CD4-positive, alpha-beta T cell (primary cell): ENCODE measurements around the gene NRM. TPM values are rescaled to one million over a fixed set of nuclear protein-coding genes. Genes with fewer than 3 reads are reported as not detected.

Experiments used
- ATAC-seq: fragments of 200-7000 bp; cut with Tn5 transposase; one replicate; pipeline ENCODE4 v1.10.0; 2022; ENCODE audit warnings: mild to moderate bottlenecking; ENCODE audit not compliant: poor library complexity
- CTCF ChIA-PET: fragments of 350-600 bp; sonication (Branson Sonifier 250); formaldehyde crosslinking; loops from one replicate; lab custom pipeline; 2021; ENCODE audit warnings: antibody characterized with exemption, inconsistent platforms; lab: Charles Lee
- POLR2A ChIA-PET: fragments of 350-600 bp; sonication (Branson Sonifier 250); formaldehyde crosslinking; loops from one replicate; lab custom pipeline; 2021; ENCODE audit warnings: antibody characterized with exemption, inconsistent platforms; lab: Charles Lee
- DNase-seq, 14 experiments: peaks; one replicate each; pipeline ENCODE4 v3.0.0-alpha.2; 2013 to 2020; ENCODE audit warnings: mixed read lengths in 2 of 14
- H3K27ac ChIP-seq, 2 donors: one replicate each; pipeline versions ENCODE4 v1.5.1 to v1.7.0; 2013; ENCODE audit warnings: low read length in 2 of 2, low read depth in 1 of 2, mild to moderate bottlenecking in 1 of 2
- H3K27me3 ChIP-seq, 2 experiments: 1 replicate in 1 of 2; 2 replicates in 1 of 2; pipeline versions ENCODE4 v1.6.1 to v1.7.0; 2013; ENCODE audit warnings: low read length in 2 of 2, control low read depth in 1 of 2, mild to moderate bottlenecking in 1 of 2, moderate library complexity in 1 of 2; ENCODE audit not compliant: insufficient read depth in 2 of 2, control insufficient read depth in 1 of 2
- H3K36me3 ChIP-seq: one replicate; pipeline ENCODE4 v1.6.1; 2013; ENCODE audit warnings: low read length, control low read depth; ENCODE audit not compliant: insufficient read depth
- H3K4me1 ChIP-seq: one replicate; pipeline ENCODE4 v1.6.1; 2013; ENCODE audit warnings: low read length, control low read depth; ENCODE audit not compliant: insufficient read depth
- H3K4me3 ChIP-seq: one replicate; pipeline ENCODE4 v1.5.1; 2013; ENCODE audit warnings: mild to moderate bottlenecking, low read length, moderate library complexity
- H3K9me3 ChIP-seq, 2 experiments: 1 replicate in 1 of 2; 2 replicates in 1 of 2; pipeline versions ENCODE4 v1.6.1 to v1.7.0; 2013; ENCODE audit warnings: low read length in 2 of 2, mild to moderate bottlenecking in 2 of 2, control low read depth in 1 of 2, moderate library complexity in 1 of 2; ENCODE audit not compliant: control insufficient read depth in 1 of 2, insufficient read depth in 1 of 2
- H3K27ac Mint-ChIP-seq: one replicate; pipeline ENCODE4 v1.8.0; 2020; ENCODE audit warnings: mixed read lengths
- H3K27me3 Mint-ChIP-seq: one replicate; pipeline ENCODE4 v1.8.0; 2021; ENCODE audit warnings: mixed read lengths
- H3K36me3 Mint-ChIP-seq: one replicate; pipeline ENCODE4 v1.8.0; 2021; ENCODE audit warnings: low read depth, mixed read lengths
- H3K4me1 Mint-ChIP-seq: one replicate; pipeline ENCODE4 v1.8.0; 2021; ENCODE audit warnings: low read depth, mixed read lengths
- H3K4me3 Mint-ChIP-seq: one replicate; pipeline ENCODE4 v1.8.0; 2020; ENCODE audit warnings: mild to moderate bottlenecking, mixed read lengths
- H3K9me3 Mint-ChIP-seq: one replicate; pipeline ENCODE4 v1.8.0; 2020; ENCODE audit warnings: mixed read lengths
- CTCF ChIP-seq: fragments of 200-600 bp; IDR thresholded peaks from one replicate; pipeline ENCODE4 v1.8.0; 2022; ENCODE audit warnings: antibody characterized with exemption, mild to moderate bottlenecking
- intact Hi-C, 2 experiments: fragments of 100-400 bp; cut with DNase I in 1 of 2; cut with micrococcal nuclease in 1 of 2; formaldehyde crosslinking; loops; one replicate each; pipeline versions ENCODE4 v1.15.1 to v1.9.0; 2023 to 2025; cut with DNase I, micrococcal nuclease
- total RNA-seq, 174 experiments: library from RNA in 2 of 174; stranded (reverse) in 2 of 174; gene quantifications; one replicate each; pipeline ENCODE4 v1.2.3 and lab custom pipeline; 2021 to 2026

The NRM gene
- total RNA-seq, 2 experiments from 2014 or later = 3.8 to 4.4 TPM

DNA sequence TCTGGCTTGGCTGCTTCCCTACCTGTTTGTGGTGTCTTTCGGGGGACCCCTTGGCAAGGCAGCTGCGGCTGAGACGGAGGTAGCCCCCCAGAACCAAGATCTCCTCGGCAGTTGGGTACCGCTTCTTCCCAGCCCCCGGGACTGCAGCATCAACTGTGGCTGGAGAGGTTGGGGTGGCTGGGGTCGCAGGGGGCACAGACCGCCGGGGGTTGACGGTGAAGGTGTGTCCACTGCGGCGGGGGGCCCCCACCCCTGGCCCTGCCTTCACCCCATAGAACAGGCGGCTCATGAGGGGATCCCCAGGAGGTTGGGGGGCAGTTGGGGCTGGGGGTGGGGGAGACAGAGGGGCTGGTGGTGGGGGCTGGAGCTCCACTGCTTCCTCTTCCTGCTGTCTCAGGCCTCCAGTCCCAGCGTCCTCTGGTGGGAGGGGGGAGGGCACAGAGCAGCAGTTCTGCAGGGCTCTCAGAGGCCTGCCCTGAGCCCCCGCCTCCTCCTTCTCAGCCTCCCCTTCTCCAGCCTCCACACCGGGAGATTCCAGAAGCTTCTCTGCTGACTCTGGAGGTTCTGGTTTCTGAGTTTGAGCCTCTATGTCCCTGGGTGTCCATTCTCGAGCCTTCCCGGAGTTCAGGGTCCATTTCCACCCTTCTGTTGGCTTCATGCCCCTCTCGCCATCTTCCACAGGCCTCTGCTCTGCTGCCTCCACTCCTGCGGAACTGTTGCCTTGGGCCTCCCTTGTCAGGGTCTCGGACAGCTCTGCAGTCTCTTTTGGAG is 6.2 kb downstream of the NRM start:
- Mint-ChIP-seq H3K4me3 (peak overlapping the region; percentile 98), H3K27ac (peak overlapping the region; percentile 94), H3K36me3 (peaks cover 66% of the 10 kb centered on the region), H3K27me3 (no peaks in the 10 kb centered on the region), H3K9me3 (no peaks in the 10 kb centered on the region), H3K4me1 (peaks cover 59% of the 10 kb centered on the region)
- Histone ChIP-seq H3K36me3 (peaks cover 20% of the 10 kb centered on the region), H3K27ac (peak overlapping the region; percentile 60 to 98), H3K9me3 (no peaks in the 10 kb centered on the region), H3K4me3 (peak overlapping the region; percentile 99), H3K27me3 (no peaks in the 10 kb centered on the region), H3K4me1 (peaks cover 54% of the 10 kb centered on the region)
- TF ChIP-seq CTCF = no peak
- ATAC-seq (no peak), DNase-seq (peak in 11 of 14 experiments; percentile 39 to 72 (median 64))
- ChIA-PET POLR2A (interaction anchor here (0.6 to 8.1 kb wide), 7 partner anchors 28 to 142 kb away, joined by 3 to 381 read pairs (median 4); partner anchors contain the start of genes MDC1 and TUBB), CTCF (interaction anchor here (15.4 kb wide), 1 partner anchor 39 kb away, joined by 526 read pairs; the partner anchor contains the start of genes MDC1 and TUBB)
- intact Hi-C loops = loop anchor here in 1 of 2 experiments (5.0 kb wide), 1 partner anchor 403 kb away; no protein-coding TSS in a partner anchor

- TF ChIP-seq CTCF = no peak
- peaks cover 54% of the 10 kb centered on the region for H3K4me1 ChIP-seq
- peak overlapping the region; percentile 99 for H3K4me3 ChIP-seq
- POLR2A ChIA-PET = interaction anchor here (0.6 to 8.1 kb wide), 5 partner anchors 29 to 141 kb away, joined by 3 to 381 read pairs (median 6); partner anchors contain the start of genes MDC1 and TUBB
- ATAC-seq (no peak), DNase-seq (peak in 1 of 14 experiments; percentile 7)
- peaks cover 22% of the 10 kb centered on the region for H3K36me3 ChIP-seq
- no peaks in the 10 kb centered on the region for H3K27me3 ChIP-seq
- Mint-ChIP-seq H3K4me1 (peaks cover 59% of the 10 kb centered on the region), H3K27ac (peak overlapping the region; percentile 94), H3K4me3 (peak overlapping the region; percentile 98), H3K36me3 (peaks cover 72% of the 10 kb centered on the region), H3K9me3 (no peaks in the 10 kb centered on the region), H3K27me3 (no peaks in the 10 kb centered on the region)
- CTCF ChIA-PET = interaction anchor here (15.4 kb wide), 1 partner anchor 39 kb away, joined by 526 read pairs; the partner anchor contains the start of genes MDC1 and TUBB
- intact Hi-C loops = loop anchor here in 1 of 2 experiments (5.0 kb wide), 1 partner anchor 403 kb away; no protein-coding TSS in a partner anchor
- no peaks in the 10 kb centered on the region for H3K9me3 ChIP-seq
- H3K27ac ChIP-seq = peak overlapping the region; percentile 60 to 98
Measured at GRCh38 chr6:30683980-30684338, 6.8 kb downstream of the NRM start.

DNA sequence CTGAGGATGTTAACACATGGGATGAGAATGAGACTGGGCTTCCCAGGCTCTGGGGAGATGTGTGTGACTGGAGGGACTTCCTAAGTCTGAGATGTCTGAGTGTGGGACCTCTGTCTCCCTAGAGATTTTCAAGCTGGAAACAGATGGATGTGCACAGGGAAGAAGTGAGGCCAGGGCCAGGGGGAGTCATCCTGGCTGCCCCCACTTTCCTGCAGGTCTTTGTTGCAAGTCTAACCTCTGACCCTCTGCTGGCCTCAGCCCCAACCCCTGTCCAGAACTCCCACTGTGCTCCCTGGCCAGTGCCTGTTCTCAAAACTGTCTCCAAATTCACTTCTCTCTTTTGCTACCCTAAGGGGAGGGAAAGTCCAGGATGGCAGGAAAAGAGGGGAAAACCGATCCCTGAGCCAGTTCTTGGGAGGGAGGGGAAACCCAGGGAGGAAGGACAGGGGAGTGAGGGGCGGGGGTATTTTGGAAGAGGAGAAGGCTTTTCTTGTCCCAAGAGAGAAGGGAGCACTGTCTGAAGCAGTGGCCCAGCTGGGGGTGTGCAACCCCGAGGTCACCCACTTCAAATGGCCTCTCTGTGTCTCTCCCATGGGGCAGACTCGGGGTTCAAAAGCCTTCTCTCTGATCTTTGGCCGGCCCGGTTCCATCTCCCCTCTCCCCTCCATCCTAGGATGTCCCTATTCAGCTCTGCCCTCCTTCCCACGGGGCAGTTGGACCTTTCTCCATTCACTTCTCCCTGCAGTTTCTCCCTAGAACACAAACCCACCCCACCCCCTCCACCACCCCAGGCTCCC is 7.4 kb downstream of the NRM start:
- peak overlapping the region; percentile 71 to 98 for H3K27ac ChIP-seq
- ATAC-seq = no peak
- H3K4me1 ChIP-seq = peaks cover 54% of the 10 kb centered on the region
- H3K27me3 ChIP-seq = no peaks in the 10 kb centered on the region
- H3K4me3 ChIP-seq = peak overlapping the region; percentile 99
- H3K9me3 Mint-ChIP-seq = no peaks in the 10 kb centered on the region
- no peaks in the 10 kb centered on the region for H3K9me3 ChIP-seq
- TF ChIP-seq CTCF = no peak
- peaks cover 78% of the 10 kb centered on the region for H3K36me3 Mint-ChIP-seq
- H3K4me1 Mint-ChIP-seq = peaks cover 57% of the 10 kb centered on the region
- no peaks in the 10 kb centered on the region for H3K27me3 Mint-ChIP-seq
- ChIA-PET POLR2A (interaction anchor here (0.8 to 8.1 kb wide), 7 partner anchors 21 to 183 kb away, joined by 3 to 381 read pairs (median 9); partner anchors contain the start of genes ABCF1, MDC1 and TUBB), CTCF (interaction anchor here (1.8 to 15.4 kb wide), 2 partner anchors 40 to 138 kb away, joined by 4 to 526 read pairs; partner anchors contain the start of genes MDC1 and TUBB)
- intact Hi-C loops = loop anchor here in 1 of 2 experiments (5.0 kb wide), 1 partner anchor 404 kb away; no protein-coding TSS in a partner anchor
- peak in 3 of 14 experiments; percentile 25 to 45 (median 31) for DNase-seq
- peak overlapping the region; percentile 98 for H3K4me3 Mint-ChIP-seq
- peaks cover 28% of the 10 kb centered on the region for H3K36me3 ChIP-seq
- peak overlapping the region; percentile 94 for H3K27ac Mint-ChIP-seq
